NCI-H345 (cell line): ENCODE measurements around the gene ZNF699.
"Not testable (repeated sequence)": the region's sequence is repeated elsewhere in the genome, so short reads cannot be mapped to it uniquely, and the experiment has no call there.

Source experiments
- DNase-seq: peaks from one replicate; lab custom pipeline; 2025; lab: John Stamatoyannopoulos, UW

ZNF699 gene

DNA sequence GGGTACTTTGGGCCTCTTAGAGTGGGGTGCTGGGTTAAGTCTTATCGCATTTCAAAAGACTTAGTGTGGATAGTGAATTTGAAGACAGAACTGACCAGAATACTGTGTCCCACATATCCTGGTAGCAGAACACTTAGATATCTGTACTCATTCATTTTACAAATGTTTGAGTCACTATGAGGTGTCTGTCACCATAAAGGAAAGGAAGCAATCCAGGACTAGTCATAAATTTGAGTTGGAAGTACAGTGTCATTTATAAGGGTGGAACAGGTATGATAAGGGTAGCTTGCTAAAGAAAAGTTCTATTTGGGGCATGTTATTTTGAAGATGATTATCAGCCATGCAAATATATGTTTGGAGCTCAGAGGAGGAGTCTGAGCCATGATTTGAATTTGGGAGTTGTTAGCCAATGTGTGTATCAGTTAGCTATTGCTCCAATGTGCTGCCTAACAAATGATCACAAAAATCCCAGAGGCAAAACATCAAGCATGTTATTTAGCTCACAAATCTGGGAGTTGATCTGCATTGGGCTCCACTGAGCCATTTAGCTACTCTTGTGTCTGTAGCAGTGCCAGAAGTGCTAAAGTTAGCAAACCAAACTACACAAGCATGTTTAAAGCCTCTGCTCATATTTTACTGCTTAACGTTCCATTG lies 20.3 kb downstream of the ZNF699 start:
- no peak for DNase-seq

DNA sequence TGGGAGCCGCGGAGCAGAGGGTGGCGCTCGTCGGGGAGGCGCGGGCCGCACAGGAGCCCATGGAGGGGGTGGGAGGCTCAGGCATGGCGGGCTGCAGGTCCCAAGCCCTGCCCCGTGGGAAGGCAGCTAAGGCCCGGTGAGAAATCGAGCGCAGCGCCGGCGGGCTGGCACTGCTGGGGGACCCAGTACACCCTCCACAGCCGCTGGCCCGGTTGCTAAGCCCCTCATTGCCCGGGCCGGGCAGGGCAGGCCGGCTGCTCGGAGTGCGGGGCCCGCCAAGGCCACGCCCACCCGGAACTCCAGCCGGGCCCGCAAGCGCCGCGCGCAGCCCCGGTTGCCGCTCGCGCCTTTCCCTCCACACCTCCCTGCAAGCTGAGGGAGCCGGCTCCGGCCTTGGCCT lies 26.2 kb downstream of the ZNF699 start:
- not testable (repeated sequence) for DNase-seq

DNA sequence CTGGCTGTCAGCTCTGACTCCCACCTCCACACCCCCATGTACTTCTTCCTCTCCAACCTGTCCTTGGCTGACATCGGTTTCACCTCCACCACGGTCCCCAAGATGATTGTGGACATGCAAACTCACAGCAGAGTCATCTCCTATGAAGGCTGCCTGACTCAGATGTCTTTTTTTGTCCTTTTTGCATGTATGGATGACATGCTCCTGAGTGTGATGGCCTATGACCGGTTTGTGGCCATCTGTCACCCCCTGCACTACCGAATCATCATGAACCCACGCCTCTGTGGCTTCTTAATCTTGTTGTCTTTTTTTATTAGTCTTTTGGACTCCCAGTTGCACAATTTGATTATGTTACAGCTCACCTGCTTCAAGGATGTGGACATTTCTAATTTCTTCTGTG lies 58.4 kb downstream of the ZNF699 start:
- no peak for DNase-seq

DNA sequence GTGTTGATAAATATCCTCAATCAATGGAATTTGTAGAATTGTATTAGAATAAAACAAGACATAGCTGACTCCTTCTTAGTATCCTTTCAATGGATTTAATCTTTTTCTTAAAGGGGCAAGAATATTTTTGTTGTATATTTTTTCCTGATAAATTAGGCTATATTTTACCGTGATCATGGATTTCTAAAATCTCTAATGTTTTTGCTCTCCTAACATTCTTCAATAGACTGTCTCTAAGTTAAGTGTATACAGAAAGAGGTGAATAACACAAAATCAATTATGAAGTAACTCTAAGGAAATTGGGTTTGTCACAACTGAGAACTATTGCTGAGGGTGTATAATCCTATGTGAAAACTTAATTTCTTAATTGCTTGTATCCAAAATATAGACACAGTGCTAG lies 59.0 kb downstream of the ZNF699 start, which contains the start of gene OR7E24:
Gene OR7E24, plus strand, starts transcription at position 301 of the 400 bp plus-strand sequence. CDS start 114 bp downstream, outside the sequence.
- DNase-seq: no peak
